Mucosa of rectum (tissue), 2 donors: ENCODE data around the gene TECRL.

Experiments used
- H3K27ac ChIP-seq, 2 donors: one replicate each; pipeline ENCODE4 v1.7.0; 2013; ENCODE audit warnings: inconsistent platforms in 2 of 2, low read depth in 2 of 2, low read length in 2 of 2
- H3K27me3 ChIP-seq, 2 donors: one replicate each; pipeline ENCODE4 v1.7.0; 2013; ENCODE audit warnings: low read length in 2 of 2; ENCODE audit not compliant: control insufficient read depth in 2 of 2, insufficient read depth in 2 of 2
- H3K36me3 ChIP-seq, 2 donors: one replicate each; pipeline ENCODE4 v1.7.0; 2013; ENCODE audit warnings: low read length in 2 of 2; ENCODE audit not compliant: control insufficient read depth in 2 of 2, insufficient read depth in 2 of 2
- H3K4me1 ChIP-seq, 2 donors: one replicate each; pipeline ENCODE4 v1.7.0; 2013; ENCODE audit warnings: low read length in 2 of 2, mild to moderate bottlenecking in 1 of 2; ENCODE audit not compliant: control insufficient read depth in 2 of 2, insufficient read depth in 2 of 2
- H3K4me3 ChIP-seq, 2 donors: one replicate each; pipeline ENCODE4 v1.7.0; 2013; ENCODE audit warnings: low read length in 2 of 2
- H3K9ac ChIP-seq, 2 donors: one replicate each; pipeline ENCODE4 v1.7.0; 2013; ENCODE audit warnings: low read length in 2 of 2, low read depth in 1 of 2, mild to moderate bottlenecking in 1 of 2
- H3K9me3 ChIP-seq, 2 donors: one replicate each; pipeline ENCODE4 v1.7.0; 2013; ENCODE audit warnings: low read length in 2 of 2; ENCODE audit not compliant: control insufficient read depth in 2 of 2
- donor health status: healthy.
- donor health status: Normal muscosa, but diverticular disease.

The TECRL gene

GRCh38 chr4:64409300-64409699 lies at the start of gene TECRL:
Gene TECRL (minus strand): TSS chr4:64409450. CDS start chr4:64409351, 99 bp downstream.
- Histone ChIP-seq H3K9ac (no peak within 1 kb of the TSS), H3K27ac (no peak within 1 kb of the TSS), H3K4me1 (no peaks in the 10 kb centered on the region), H3K9me3 (no peaks in the 10 kb centered on the region), H3K27me3 (no peaks in the 10 kb centered on the region), H3K4me3 (no peak within 1 kb of the TSS), H3K36me3 (no peaks in the 10 kb centered on the region)

- Histone ChIP-seq H3K4me3 (no peak overlapping the region), H3K9me3 (peaks cover 5 to 6% of the 10 kb centered on the region in 2 donors), H3K36me3 (no peaks in the 10 kb centered on the region), H3K27me3 (no peaks in the 10 kb centered on the region), H3K9ac (no peak overlapping the region), H3K4me1 (no peaks in the 10 kb centered on the region), H3K27ac (no peak overlapping the region)
Measured at GRCh38 chr4:64432674-64433073, 23.4 kb upstream of the TECRL start.

- Histone ChIP-seq H3K9ac (no peak overlapping the region), H3K9me3 (peaks cover 5 to 6% of the 10 kb centered on the region in 2 donors), H3K27ac (no peak overlapping the region), H3K4me1 (no peaks in the 10 kb centered on the region), H3K27me3 (no peaks in the 10 kb centered on the region), H3K36me3 (no peaks in the 10 kb centered on the region), H3K4me3 (no peak overlapping the region)
Measured at GRCh38 chr4:64430933-64431332, 21.7 kb upstream of the TECRL start.

GRCh38 chr4:64417974-64418373 lies 8.7 kb upstream of the TECRL start:
- Histone ChIP-seq H3K27ac (no peak overlapping the region), H3K36me3 (no peaks in the 10 kb centered on the region), H3K4me3 (no peak overlapping the region)

GRCh38 chr4:64407000-64407399 lies 2.2 kb downstream of the TECRL start:
- no peak overlapping the region for H3K27ac ChIP-seq
- H3K9ac ChIP-seq: no peak overlapping the region
- no peak overlapping the region for H3K4me3 ChIP-seq
- no peaks in the 10 kb centered on the region for H3K36me3 ChIP-seq
- H3K4me1 ChIP-seq: no peaks in the 10 kb centered on the region
- H3K9me3 ChIP-seq: no peaks in the 10 kb centered on the region
- no peaks in the 10 kb centered on the region for H3K27me3 ChIP-seq

More at GRCh38 chr4:64417974-64418373, 8.7 kb upstream of the TECRL start:
- H3K27me3 ChIP-seq: no peaks in the 10 kb centered on the region
- H3K9me3 ChIP-seq: no peaks in the 10 kb centered on the region
- H3K4me1 ChIP-seq: no peaks in the 10 kb centered on the region
- no peak overlapping the region for H3K9ac ChIP-seq

GRCh38 chr4:64405761-64406160 lies 3.5 kb downstream of the TECRL start:
- no peaks in the 10 kb centered on the region for H3K36me3 ChIP-seq
- no peaks in the 10 kb centered on the region for H3K9me3 ChIP-seq
- H3K4me1 ChIP-seq: no peaks in the 10 kb centered on the region
- H3K27me3 ChIP-seq: no peaks in the 10 kb centered on the region
- no peak overlapping the region for H3K9ac ChIP-seq
- H3K27ac ChIP-seq: no peak overlapping the region
- H3K4me3 ChIP-seq: no peak overlapping the region

GRCh38 chr4:64402684-64403083 lies 6.6 kb downstream of the TECRL start:
- Histone ChIP-seq H3K36me3 (no peaks in the 10 kb centered on the region), H3K4me3 (no peak overlapping the region), H3K9ac (no peak overlapping the region), H3K9me3 (no peaks in the 10 kb centered on the region), H3K27me3 (no peaks in the 10 kb centered on the region), H3K4me1 (no peaks in the 10 kb centered on the region), H3K27ac (no peak overlapping the region)

GRCh38 chr4:64399313-64400109 lies 9.7 kb downstream of the TECRL start:
- Histone ChIP-seq H3K27me3 (no peaks in the 10 kb centered on the region), H3K4me3 (no peak overlapping the region), H3K36me3 (no peaks in the 10 kb centered on the region), H3K27ac (no peak overlapping the region), H3K9me3 (no peaks in the 10 kb centered on the region), H3K4me1 (no peaks in the 10 kb centered on the region), H3K9ac (no peak overlapping the region)

GRCh38 chr4:64394469-64394868 lies 14.8 kb downstream of the TECRL start:
- Histone ChIP-seq H3K4me1 (no peaks in the 10 kb centered on the region), H3K9ac (no peak overlapping the region), H3K9me3 (no peaks in the 10 kb centered on the region), H3K4me3 (no peak overlapping the region), H3K27me3 (no peaks in the 10 kb centered on the region), H3K36me3 (no peaks in the 10 kb centered on the region), H3K27ac (no peak overlapping the region)

GRCh38 chr4:64388252-64388651 lies 21.0 kb downstream of the TECRL start:
- H3K4me3 ChIP-seq: no peak overlapping the region
- H3K36me3 ChIP-seq: no peaks in the 10 kb centered on the region
- H3K27me3 ChIP-seq: no peaks in the 10 kb centered on the region
- H3K4me1 ChIP-seq: no peaks in the 10 kb centered on the region
- H3K9ac ChIP-seq: no peak overlapping the region
- H3K27ac ChIP-seq: no peak overlapping the region
- peaks cover 0 to 3% of the 10 kb centered on the region in 2 donors for H3K9me3 ChIP-seq
